GM18517 (cell line): ENCODE data around the gene IL17REL.

Experiments
- ATAC-seq: cut with Tn5 transposase; IDR thresholded peaks from one replicate; pipeline ENCODE4 v1.9.1; 2021; ENCODE audit warnings: mild to moderate bottlenecking, moderate library complexity; ENCODE audit not compliant: unreplicated experiment

Gene IL17REL

DNA sequence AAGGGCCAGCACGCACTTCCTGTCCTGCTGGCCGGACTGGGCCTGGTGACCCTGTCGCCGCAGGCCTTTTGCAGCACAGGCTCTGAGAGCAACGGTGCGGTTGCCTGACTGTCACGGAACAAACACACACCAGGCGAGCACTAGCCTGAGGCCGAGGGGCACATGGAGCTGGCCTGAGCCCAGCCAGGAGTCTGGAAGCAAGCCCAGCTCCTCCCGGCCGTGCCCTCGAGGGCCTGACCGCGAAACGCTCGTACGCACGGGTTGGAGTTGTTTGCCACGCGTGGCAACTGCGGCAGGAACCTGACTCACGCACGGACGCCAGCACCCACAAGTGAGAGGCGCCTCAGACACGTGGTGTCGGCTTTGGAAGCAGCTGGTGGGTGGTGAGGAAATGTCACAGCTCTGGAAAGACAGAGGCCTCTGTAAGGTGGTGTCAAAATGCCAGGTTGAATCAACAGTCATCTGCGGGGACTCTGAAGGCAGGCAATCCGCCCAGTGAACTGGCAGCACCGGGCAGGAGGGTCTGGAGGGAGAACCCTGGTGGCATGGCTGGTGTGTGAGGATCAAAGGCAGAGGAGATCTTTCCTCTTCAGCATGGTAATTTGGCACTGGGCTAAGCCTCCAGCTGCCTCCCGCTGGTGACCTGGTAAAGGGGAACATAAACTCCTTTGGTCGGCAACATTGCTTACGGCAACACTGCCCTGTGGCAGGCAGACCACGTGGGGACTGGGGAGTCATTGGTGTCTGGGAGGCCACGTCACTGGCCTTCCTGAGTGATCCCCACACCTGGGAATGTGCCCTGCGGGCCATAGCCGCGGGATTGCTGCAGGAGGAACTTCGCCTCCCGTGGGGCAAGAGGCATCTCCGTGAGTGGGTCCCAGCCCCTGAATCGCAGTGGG, 15.3 kb upstream of the IL17REL start:
- no peak for ATAC-seq

DNA sequence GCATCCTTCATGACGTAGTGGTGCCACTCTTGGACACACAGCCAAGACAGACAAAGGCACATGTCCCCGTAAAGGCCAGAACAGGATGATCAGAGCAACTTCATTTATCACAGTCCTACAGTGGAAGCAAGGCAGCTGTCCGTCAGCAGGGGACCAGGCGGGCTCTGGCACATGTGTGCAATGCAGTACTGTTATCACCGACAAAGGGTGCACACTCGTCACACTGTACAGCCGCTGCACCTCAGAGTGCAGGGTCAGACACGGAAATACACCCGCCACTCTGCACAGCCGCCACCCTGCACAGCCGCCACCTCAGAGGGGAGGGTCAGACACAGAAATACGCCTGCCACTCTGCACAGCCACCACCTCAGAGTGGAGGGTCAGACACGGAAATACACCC, 13.4 kb upstream of the IL17REL start:
- ATAC-seq = no peak

DNA sequence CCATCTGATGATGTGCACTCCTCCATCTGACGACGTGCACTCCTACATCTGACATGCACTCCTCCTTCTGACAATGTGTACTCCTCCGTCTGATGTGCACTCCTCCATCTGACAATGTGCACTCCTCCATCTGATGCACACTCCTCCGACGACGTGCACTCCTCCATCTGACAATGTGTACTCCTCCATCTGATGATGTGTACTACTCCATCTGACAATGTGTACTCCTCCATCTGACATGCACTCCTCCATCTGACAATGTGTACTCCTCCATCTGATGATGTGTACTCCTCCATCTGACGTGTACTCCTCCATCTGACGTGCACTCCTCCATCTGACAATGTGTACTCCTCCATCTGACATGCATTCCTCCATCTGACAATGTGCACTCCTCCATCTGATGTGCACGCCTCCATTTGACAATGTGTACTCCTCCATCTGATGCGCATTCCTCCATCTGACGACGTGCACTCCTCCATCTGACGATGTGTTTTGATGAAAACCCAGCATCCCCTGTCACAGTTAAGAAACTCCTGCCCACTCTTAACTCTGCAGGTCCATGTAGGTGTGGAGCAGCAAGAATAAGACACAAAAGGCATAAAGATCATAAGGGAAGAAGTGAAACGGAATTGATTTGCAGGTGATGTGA, 9.7 kb upstream of the IL17REL start:
- ATAC-seq = no peak

DNA sequence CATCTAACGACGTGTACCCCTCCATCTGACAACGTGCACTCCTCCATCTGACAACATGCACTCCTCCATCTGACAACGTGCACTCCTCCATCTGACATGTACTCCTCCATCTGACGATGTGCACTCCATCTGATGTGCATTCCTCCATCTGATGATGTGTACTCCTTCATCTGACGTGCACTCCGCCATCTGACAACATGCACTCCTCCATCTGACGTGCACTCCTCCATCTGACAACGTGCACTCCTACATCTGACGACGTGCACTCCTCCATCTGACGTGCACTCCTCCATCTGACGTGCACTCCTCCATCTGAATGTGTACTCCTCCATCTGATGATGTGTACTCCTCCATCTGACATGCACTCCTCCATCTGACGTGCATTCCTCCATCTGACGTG, 8.0 kb upstream of the IL17REL start:
- no peak for ATAC-seq

DNA sequence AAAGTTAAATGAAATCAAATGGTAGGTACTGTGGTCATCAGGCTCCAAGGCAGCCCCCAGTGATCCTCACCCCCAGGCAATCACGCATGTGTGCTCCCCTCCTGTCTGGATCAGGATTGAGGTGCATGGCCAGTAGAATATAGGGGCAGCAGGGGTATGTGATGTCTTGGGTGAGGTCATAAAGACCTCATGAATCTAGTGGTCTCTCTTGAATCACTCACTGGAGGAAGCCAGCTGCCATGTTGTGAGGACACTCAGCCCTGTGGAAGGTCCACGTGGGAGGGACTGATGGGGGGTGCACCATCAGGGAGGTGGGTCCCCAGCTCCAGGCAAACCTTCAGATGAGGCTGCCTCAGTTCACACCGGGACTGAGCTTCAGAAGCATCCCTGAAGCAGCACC, 6.8 kb upstream of the IL17REL start:
- no peak for ATAC-seq

DNA sequence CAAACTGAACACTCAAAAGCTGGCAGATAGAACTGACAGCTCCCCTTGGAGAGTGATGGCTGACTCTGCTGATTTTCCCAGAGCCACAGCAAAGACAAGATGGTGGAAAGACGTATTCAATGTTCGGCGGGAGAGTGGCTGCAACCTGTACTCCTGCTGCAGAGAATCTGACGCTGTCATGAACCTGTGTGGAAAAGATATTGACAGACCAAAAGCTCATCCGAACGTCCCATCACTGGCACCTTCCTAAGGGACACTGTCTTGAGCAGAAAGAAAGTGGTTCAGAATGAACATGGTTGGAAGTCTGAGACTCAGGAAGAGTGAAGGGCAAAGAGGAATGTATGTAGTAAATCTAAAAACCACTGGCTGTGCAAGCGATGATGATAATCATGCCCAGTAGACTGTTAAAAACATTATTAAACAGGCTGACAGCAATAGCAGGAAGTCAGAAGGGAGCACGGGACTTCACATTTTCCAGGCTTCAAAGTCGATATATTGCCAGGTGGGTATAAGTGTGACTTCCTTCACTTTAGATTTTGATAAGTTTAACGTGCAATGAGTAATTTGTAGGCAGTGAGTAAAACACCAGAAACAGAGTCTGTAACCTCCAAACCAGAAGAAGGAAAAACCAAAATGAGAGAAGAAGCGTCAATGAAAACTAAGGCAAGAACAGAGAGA, 6.2 kb upstream of the IL17REL start:
- ATAC-seq = no peak

DNA sequence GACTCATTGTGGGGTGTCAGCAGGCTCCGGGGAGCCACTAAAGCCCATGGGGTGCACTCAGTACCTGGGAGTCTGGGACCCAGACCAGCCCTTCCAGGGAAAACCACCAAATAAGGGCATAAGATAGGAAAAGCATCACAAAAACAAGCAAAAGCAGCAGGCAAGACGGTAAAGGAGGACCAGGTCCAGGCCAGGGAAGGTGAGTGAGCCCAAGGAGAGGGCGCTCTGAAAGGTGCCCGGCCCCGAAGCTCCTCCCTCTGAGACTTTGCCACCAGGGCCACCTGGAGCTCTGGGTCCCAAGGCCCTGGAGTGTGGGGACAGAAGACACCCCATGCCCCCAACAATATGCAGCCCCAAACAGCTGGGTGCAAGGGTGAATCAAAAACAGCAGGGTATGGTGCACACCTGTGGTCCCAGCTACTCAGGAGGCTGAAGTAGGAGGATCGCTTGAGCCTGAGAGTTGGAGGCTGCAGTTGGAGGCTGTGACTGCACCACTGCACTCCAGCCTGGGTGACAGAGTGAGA, 5.2 kb upstream of the IL17REL start:
- no peak for ATAC-seq

DNA sequence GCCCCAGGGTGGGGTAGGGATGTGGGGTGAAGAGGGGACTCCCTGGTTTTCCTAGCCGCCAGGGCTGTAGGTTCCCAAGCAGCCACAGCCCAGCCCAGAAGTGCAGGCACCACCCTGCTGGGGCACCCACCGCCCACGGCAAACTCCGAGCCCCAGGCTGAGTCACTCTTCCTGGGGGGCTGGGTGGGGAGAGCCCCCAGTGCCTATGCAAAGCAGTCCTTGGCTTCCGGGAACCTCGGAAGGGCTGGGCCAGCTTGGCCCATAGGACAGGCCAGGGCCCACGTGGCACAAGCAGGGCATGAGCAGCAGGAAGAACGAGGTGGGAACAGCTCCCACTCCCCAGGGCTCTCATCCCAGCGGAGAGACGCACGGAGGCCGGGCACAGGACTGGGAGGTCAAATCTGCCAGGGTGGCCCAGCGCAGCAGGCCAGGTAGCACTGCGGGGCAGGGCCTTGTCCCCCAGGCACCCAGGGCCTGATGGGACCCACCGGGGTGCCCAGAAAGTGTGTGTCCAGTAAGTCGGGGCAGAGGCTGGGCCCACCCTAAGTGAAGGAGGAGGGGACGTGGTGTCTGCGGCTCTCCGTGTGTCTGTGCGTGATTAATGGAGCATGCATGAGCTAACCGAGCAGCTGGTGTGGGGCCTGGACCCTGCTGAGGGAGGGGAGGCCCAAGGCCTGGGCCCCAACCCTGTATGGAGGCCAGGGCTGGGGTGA, 4.6 kb upstream of the IL17REL start:
- ATAC-seq = no peak

DNA sequence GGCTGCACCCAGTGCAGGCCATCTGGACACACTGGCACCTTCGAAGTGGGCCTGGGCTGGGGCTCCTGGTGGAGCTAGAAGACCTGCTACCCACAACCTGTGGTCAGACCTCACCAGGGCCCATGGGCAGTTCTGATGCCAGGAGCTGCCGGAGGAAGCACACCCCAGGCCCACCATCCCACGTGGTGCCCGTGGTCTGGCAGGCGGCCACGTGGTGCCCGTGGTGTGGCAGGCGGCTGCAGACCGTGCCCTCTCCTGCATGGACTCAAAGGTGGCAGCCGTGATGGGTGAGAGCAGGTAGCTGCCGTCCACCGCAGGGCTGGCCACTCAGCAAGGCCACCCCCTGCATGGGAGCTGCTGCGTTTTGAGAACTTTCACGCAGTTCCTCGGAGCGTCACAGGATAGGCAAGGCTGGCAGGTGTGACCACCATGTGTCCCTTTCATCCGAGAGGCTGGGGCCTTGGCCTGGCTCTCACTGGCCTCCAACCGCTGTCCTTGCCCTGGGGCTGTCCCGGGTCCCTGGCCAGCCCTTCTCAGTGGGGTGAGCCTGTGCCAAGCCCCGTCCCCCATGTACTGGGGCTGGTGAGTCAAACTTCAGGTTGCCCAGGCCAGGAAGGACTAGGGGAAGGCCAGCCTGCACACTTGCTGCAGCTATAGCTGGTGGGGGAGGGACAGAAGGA, 3.9 kb upstream of the IL17REL start:
- no peak for ATAC-seq

DNA sequence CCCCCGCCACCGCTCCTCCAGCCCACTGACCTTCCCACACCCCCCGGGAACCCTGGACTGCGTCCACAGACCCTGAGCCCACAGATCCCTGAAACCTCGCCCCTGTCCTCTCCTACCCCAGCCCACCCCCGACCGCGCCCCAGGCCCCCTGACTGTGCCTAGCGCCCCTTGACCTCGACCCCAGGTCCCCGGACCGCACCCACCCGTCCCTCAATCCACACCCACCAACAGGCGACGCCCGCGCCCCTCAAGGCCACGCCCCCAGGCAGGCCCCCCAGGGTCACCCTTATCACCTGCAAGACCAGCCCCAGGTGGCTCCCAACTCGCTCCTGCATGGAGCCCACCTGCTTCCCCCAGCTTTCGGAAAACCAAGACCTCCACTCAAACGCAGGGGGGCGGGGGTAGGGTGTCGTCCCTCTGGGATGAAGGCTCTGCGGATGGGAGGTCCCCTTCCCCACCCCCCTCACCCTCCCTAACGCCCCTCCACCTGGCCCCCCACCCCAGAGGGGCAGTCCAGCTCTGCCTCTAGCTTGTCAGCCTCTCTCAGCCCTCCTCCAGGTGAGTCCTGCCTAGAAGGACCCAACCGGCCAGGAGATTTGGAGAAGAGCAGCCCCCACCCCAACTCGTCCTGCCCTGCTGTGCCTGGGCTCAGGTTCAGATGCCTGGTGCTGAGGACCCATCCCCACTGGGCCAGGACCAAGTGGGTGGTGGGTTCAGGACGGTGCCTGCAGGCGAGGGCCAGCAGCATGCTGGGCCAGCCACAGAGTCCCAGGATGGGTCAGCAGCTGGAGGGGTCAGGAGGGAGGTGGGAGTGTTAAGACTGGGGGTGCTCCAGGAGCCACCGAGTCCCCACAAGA, 3.1 kb upstream of the IL17REL start:
- ATAC-seq = no peak

DNA sequence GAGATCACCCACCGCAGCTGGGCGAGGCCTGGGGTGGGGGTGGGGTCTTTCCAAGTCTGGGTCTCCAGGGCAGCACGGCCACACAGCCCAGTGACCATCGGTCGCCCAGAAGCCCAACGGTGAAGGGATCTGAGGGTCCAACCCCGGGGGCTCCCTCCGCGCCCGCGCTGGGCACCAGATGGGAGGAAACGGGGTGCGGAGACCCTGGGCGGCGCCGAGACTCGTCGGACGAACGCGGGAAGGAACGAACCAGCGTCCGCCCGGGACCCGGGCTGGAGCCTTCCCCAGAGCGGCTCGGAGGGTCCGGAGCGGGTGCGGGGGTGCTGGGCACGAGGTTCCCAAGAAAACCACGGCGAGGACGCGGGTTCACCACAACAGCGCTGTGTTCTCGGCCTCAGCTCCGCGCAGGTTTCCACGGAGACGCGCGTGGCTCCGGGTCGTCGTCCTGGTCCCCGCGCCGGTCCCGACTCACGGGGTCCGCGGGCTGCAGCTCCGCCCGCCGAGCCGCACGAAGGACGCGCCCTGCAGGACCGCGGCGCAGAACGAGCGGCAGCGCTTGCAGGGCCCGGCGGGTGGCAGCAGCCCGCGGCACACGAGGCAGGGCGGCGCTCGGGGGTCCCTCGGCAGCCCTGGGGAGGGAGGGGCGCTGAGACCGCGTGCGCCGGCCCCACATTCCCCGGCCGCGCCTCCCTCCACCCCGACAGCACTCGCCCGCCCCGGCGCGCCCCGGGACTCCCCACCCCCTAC, 2.3 kb upstream of the IL17REL start:
- no peak for ATAC-seq

DNA sequence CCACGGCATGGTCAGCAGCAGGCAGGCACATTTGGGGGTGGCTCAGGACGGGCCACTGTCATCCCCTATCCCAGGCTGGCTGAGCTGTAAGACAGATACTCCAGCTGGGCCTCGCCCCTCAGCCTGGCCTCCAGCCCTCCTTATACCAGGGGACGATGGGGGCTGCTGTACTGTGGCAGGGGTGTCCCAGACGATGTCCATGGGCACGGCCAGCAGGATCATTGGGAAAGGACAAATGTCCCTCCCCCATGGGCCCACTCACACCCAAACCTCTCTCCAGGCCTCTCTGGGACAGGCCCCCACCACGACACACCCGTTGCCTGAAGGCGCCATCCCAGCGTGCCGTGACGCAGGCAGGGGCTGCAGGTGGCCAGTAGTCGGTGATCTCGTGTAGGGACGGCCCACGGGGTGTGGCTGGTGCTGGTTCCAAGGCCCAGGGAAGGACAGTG, 1.5 kb upstream of the IL17REL start:
- ATAC-seq = no peak

DNA sequence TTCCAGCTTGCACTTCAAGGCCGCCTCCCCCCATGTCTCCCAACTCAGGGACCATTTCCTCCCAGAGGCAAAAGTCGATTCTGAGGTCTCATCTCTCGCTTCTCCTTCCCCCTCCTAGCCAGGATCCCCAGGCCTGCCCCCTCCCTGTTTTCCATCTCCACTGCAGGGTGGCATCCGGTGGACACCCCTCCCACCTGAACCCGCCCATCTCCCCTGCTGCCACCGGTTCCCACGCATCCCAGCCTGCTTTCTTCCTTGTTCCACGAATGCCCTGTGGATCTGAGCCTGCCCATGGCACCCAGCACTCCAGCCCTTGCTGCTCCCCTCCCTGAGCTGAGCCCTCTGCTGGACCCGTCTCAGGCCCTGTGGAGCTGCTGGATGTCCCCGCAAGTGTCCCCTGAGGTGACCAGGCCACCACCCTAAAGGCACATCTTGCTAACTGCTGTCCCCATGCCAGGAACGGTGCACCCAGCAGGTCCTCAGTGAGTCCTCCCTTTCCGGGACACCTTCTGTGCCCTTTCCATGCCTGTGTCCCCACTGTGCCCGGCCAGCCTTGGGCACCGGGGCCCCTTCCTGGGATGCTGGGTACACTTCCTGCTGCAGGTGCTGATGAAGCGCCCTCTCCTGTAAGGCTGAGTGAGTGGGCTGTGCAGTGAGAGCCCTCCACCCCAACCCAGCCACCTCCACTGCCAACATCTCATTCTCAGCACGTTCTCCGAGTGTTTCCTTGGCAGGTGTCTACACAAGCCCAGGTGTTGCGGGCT, 936 bp downstream of the IL17REL start:
- ATAC-seq = no peak

DNA sequence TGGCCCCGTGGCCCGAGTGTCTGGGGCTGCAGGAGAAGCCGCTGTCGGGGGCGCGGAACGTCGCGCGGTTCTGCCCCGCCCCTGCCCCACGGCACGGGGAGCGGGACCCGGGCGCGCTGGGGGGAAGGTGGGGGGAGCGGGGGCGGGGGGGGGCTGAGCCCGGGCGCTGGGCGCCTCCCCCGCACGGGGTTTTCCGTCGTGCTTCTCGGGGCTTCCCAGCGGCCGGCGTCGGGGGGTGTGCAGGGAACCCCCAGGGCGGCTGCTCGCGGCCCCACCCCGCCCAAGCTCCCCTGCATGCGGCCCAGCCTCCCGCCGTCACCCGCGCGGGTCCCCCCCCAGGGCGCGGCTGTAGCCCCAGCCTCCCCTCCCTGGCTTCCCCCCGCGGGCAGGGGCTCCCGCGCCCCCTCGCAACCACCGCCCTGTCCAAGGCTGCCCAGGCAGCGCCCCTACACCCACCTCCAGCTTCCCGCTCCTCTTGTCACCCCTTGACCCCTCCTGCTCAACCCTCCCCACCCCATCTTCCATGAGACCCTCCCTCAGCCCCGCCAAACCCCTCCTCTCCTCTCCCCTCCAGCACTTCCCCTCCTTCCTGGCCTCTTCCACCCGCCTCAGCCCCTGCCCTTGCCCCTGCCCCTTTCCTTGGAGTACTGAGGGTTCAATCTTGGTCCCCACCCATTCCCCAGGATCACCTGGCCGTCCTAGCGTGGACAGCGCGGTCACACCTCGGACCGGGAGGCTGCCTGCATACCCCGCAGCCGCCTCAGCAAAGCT, 1.7 kb downstream of the IL17REL start:
- no peak for ATAC-seq

DNA sequence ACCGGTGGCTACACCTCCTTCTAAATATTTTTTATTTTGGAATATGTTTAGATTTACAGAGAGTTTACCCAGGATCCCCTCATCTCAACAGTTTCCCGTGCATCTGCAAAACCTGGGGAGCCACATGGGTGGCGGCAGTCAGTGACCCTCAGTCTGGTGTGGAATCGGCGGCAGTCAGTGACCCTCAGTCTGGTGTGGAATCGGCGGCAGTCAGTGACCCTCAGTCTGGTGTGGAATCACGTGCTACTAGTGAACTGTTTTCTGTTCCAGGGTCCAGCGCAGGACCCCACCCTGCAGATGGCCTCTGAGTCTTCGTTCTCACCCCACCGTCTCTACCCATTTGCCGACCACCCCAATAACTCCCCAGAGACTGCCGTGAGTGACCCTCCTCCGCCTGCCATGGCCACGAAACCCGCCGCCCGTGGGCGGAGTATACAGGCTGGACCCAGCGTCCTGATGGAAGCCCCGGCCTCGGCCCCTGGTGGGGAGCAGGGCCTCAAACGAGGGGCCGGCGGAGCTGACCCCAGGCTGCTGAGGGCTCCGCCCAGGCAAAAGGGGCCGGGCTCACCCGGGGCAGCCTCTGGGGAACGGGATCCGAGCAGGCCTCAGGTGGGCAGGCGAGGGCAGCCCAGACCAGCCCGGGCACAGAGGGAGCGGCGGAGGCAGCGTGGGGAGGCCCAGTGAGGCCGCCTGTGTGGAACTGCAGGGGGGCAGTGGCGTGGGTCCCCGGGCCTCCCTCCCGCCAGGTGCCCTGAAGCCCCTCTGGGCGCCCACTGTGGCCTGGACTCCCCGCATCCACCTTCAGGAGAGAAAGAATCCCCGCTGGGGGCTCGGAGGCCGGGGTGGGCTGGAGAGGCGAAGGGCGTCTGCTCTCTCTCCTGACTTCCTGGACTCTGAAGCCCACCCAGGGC, 2.5 kb downstream of the IL17REL start:
- no peak for ATAC-seq

DNA sequence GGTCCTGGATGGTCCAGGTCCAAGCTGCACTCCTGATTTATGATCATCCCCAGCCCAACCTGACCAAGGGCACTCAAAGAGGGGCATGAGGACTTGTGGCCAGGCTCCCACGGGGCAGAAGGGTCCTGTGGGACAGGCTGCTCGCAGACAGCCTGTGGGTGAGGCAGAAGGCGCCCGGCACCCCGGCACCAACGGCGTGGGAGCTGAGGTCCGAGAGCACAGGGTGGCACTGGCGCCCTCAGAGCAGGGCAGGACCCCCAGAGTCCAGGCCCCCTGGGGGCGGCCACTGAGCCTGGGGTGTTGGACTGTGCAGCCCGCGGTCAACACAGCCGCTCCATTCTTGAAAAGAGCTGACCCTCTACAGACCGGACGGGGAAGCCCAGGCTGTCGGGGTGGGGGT, 3.3 kb downstream of the IL17REL start:
- no peak for ATAC-seq
